ENCODE data around the gene MRPL24.
A peak's percentile ranks its signal among the peaks of the same experiment; 100 is the strongest.

Gene MRPL24

DNA sequence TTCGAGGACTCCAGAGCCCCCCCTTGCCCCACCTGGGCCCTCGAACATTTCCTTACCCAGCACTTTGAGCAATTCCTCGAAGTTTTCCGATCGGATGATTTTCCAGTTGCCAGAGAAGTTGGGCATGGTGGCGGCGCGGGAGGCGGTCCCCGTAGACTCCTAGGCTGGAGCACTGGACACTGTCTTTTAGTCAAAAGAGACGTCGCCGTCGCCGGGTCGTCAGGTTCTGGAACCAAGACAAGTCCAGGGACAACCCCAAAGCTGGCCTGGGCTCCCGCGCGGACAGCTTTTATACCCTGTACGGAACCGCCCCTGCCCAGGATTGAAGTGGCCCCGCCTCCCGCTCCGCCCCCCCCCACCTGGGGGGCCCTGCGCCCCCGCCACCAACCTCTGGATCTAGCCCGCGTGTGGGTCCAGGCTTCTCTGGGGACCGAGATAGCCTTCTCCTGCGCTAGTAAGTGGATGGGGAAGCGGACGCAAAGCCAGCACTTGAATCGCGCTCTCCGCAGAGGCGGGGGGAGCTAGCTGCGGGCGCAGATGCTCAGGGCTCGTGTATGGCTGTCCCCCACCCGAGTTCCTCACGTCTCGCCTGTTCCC is 35.5 kb downstream of the MRPL24 start, which contains the start of gene CRABP2:
TSS of gene CRABP2 (minus strand) at position 263 of the 597 bp plus-strand sequence. CDS start at position 126, 137 bp downstream.
- H3K36me3 ChIP-seq (ENCODE audit: control insufficient read depth in 2 of 2, insufficient read depth in 1 of 2, low read length in 2 of 2), result peaks cover 0 to 9% of the 10 kb centered on the region in 2 experiments; a peak in 1 of 3 replicates
- peak within 1 kb of the TSS; percentile 36 for H3K4me3 ChIP-seq (ENCODE audit: low read depth, low read length)
- H3K4me1 ChIP-seq (ENCODE audit: control insufficient read depth, insufficient read depth, low read length), result peaks cover 12% of the 10 kb centered on the region
- ChIA-PET CTCF (interaction anchor here (0.6 to 20.2 kb wide), 28 partner anchors 8 to 259 kb away, joined by 3 to 579 read pairs (median 5); partner anchors contain the start of genes HAPLN2, ISG20L2, METTL25B and NES), POLR2A (interaction anchor here (0.7 to 4.9 kb wide), 6 partner anchors 16 to 185 kb away, joined by 3 to 43 read pairs (median 4); partner anchors contain the start of genes ISG20L2 and METTL25B)
- peak within 1 kb of the TSS; percentile 39; the same call in 1 of the 2 replicates for H3K27ac ChIP-seq (ENCODE audit: extremely low read depth, low read depth, low read length)
- TF ChIP-seq ZNF266 (tag by site-specific recombination; IDR thresholded peaks at IDR 0.05; ENCODE audit: low read depth), result no peak
- TF ChIP-seq GLIS2 (tag by site-specific recombination; IDR thresholded peaks at IDR 0.05), result peak; percentile 39; the same call in 1 of the 2 replicates
- TF ChIP-seq ZNF555 (tag by site-specific recombination; conservative IDR thresholded peaks at IDR 0.05), result no peak
- 0 out of 2 replicates have a peak, but pooled peaks have one; percentile 10 for TF ChIP-seq ZNF239 (tag by site-specific recombination; IDR thresholded peaks at IDR 0.05)
- TF ChIP-seq SP2 (tag by site-specific recombination; IDR thresholded peaks at IDR 0.05), result peak; percentile 36
- TF ChIP-seq, protein P1, sequence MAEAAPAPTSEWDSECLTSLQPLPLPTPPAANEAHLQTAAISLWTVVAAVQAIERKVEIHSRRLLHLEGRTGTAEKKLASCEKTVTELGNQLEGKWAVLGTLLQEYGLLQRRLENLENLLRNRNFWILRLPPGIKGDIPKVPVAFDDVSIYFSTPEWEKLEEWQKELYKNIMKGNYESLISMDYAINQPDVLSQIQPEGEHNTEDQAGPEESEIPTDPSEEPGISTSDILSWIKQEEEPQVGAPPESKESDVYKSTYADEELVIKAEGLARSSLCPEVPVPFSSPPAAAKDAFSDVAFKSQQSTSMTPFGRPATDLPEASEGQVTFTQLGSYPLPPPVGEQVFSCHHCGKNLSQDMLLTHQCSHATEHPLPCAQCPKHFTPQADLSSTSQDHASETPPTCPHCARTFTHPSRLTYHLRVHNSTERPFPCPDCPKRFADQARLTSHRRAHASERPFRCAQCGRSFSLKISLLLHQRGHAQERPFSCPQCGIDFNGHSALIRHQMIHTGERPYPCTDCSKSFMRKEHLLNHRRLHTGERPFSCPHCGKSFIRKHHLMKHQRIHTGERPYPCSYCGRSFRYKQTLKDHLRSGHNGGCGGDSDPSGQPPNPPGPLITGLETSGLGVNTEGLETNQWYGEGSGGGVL (tag by site-specific recombination; IDR thresholded peaks at IDR 0.05), result no peak
- no peak for TF ChIP-seq TRIM28 (IDR thresholded peaks at IDR 0.05; ENCODE audit: borderline replicate concordance, low read length)
- TF ChIP-seq ZNF146 (tag by site-specific recombination; IDR thresholded peaks at IDR 0.05), result no peak
- TF ChIP-seq KLF9 (tag by site-specific recombination; IDR thresholded peaks at IDR 0.05; ENCODE audit: low read depth), result peak; percentile 8; the same call in 1 of the 2 replicates
- peak; percentile 82 for TF ChIP-seq GLIS1 (tag by site-specific recombination; IDR thresholded peaks at IDR 0.05)
- no peak for TF ChIP-seq BCL11B (tag by site-specific recombination; IDR thresholded peaks at IDR 0.05; ENCODE audit: low read depth)
- no peak for TF ChIP-seq ZNF837 (tag by site-specific recombination; IDR thresholded peaks at IDR 0.05)
- TF ChIP-seq ZNF335 (tag by site-specific recombination; conservative IDR thresholded peaks at IDR 0.05), result peak; percentile 63; the same call in 1 of the 2 replicates
- 0 out of 2 replicates have a peak, but pooled peaks have one; percentile 12 for TF ChIP-seq ZNF561 (tag by site-specific recombination; IDR thresholded peaks at IDR 0.05; ENCODE audit: borderline replicate concordance)
- no peak for TF ChIP-seq ZNF366 (tag by site-specific recombination; conservative IDR thresholded peaks at IDR 0.05)
- TF ChIP-seq ZNF391 (tag by site-specific recombination; IDR thresholded peaks at IDR 0.05; ENCODE audit: borderline replicate concordance, low read depth), result 0 out of 2 replicates have a peak, but pooled peaks have one; percentile 9
- 0 out of 2 replicates have a peak, but pooled peaks have one; percentile 5 for TF ChIP-seq ZNF660 (tag by site-specific recombination; IDR thresholded peaks at IDR 0.05)
- no peak for TF ChIP-seq ZNF302 (tag by site-specific recombination; IDR thresholded peaks at IDR 0.05; ENCODE audit: low read depth)
- TF ChIP-seq, protein P2, sequence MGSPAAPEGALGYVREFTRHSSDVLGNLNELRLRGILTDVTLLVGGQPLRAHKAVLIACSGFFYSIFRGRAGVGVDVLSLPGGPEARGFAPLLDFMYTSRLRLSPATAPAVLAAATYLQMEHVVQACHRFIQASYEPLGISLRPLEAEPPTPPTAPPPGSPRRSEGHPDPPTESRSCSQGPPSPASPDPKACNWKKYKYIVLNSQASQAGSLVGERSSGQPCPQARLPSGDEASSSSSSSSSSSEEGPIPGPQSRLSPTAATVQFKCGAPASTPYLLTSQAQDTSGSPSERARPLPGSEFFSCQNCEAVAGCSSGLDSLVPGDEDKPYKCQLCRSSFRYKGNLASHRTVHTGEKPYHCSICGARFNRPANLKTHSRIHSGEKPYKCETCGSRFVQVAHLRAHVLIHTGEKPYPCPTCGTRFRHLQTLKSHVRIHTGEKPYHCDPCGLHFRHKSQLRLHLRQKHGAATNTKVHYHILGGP (tag by site-specific recombination; IDR thresholded peaks at IDR 0.05), result peak; percentile 96
- TF ChIP-seq, protein P3, sequence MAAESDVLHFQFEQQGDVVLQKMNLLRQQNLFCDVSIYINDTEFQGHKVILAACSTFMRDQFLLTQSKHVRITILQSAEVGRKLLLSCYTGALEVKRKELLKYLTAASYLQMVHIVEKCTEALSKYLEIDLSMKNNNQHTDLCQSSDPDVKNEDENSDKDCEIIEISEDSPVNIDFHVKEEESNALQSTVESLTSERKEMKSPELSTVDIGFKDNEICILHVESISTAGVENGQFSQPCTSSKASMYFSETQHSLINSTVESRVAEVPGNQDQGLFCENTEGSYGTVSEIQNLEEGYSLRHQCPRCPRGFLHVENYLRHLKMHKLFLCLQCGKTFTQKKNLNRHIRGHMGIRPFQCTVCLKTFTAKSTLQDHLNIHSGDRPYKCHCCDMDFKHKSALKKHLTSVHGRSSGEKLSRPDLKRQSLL (tag by site-specific recombination; IDR thresholded peaks at IDR 0.05), result no peak
- TF ChIP-seq SP3 (tag by site-specific recombination; IDR thresholded peaks at IDR 0.05), result peak; percentile 65
- TF ChIP-seq, protein P4, sequence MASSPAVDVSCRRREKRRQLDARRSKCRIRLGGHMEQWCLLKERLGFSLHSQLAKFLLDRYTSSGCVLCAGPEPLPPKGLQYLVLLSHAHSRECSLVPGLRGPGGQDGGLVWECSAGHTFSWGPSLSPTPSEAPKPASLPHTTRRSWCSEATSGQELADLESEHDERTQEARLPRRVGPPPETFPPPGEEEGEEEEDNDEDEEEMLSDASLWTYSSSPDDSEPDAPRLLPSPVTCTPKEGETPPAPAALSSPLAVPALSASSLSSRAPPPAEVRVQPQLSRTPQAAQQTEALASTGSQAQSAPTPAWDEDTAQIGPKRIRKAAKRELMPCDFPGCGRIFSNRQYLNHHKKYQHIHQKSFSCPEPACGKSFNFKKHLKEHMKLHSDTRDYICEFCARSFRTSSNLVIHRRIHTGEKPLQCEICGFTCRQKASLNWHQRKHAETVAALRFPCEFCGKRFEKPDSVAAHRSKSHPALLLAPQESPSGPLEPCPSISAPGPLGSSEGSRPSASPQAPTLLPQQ (tag by site-specific recombination; IDR thresholded peaks at IDR 0.05), result peak; percentile 85
- no peaks in the 10 kb centered on the region for H3K9me3 ChIP-seq (ENCODE audit: control insufficient read depth, insufficient read depth, low read depth, low read length)

Data from HEK293 (cell line).